Central memory CD4-positive, alpha-beta T cell (primary cell): ENCODE data around the gene THAP3.
A peak's percentile ranks its signal among the peaks of the same experiment; 100 is the strongest.
"Not testable (repeated sequence)": the region's sequence is repeated elsewhere in the genome, so short reads cannot be mapped to it uniquely, and the experiment has no call there.

ENCODE experiments used
- DNase-seq: peaks from one replicate; pipeline ENCODE4 v3.0.0; 2022

Gene THAP3

GRCh38 chr1:6591644-6592043, 33.0 kb upstream of the THAP3 start:
- DNase-seq = no peak

GRCh38 chr1:6592441-6592840, 32.2 kb upstream of the THAP3 start:
- no peak for DNase-seq

- no peak for DNase-seq
Observed at GRCh38 chr1:6592865-6593593, 31.6 kb upstream of the THAP3 start.

GRCh38 chr1:6593810-6594209, 30.9 kb upstream of the THAP3 start:
- DNase-seq = no peak

GRCh38 chr1:6594977-6595740, 29.5 kb upstream of the THAP3 start:
- DNase-seq = no peak

GRCh38 chr1:6596351-6596750, 28.3 kb upstream of the THAP3 start:
- no peak for DNase-seq

- no peak for DNase-seq
Observed at GRCh38 chr1:6596886-6597776, 27.5 kb upstream of the THAP3 start.

- DNase-seq = no peak
Observed at GRCh38 chr1:6597777-6598131, 26.9 kb upstream of the THAP3 start.

GRCh38 chr1:6599141-6599975, 25.3 kb upstream of the THAP3 start:
- peak; percentile 59 for DNase-seq

GRCh38 chr1:6599991-6600390, 24.7 kb upstream of the THAP3 start:
- DNase-seq = not testable (repeated sequence)

- DNase-seq = no peak
Observed at GRCh38 chr1:6600410-6601048, 24.1 kb upstream of the THAP3 start.

GRCh38 chr1:6601049-6601922, 23.4 kb upstream of the THAP3 start:
- DNase-seq = peak; percentile 69

- peak; percentile 20 for DNase-seq
Observed at GRCh38 chr1:6601923-6602668, 22.6 kb upstream of the THAP3 start.

- DNase-seq = peak; percentile 76
Observed at GRCh38 chr1:6602669-6603237, 21.9 kb upstream of the THAP3 start, which contains the start of gene KLHL21. TSS of gene KLHL21 (minus strand) at chr1:6602869. CDS start at chr1:6602817, 52 bp downstream.

GRCh38 chr1:6603238-6603914, 21.3 kb upstream of the THAP3 start:
- peak; percentile 72 for DNase-seq

- no peak for DNase-seq
Observed at GRCh38 chr1:6603915-6604558, 20.6 kb upstream of the THAP3 start.

GRCh38 chr1:6612641-6613360, 11.9 kb upstream of the THAP3 start:
- DNase-seq = no peak
